Activated CD4-positive, CD25-positive, alpha-beta regulatory T cell treated with anti-CD3 and anti-CD28 coated beads, Interleukin-2, amount 50 U/mL, for 16 hours (primary cell): ENCODE results near the gene KRTAP6-2.

ENCODE experiments used
- DNase-seq: peaks from one replicate; pipeline ENCODE4 v3.0.0-alpha.2; 2020; ENCODE audit warnings: low read depth, low spot score

Gene KRTAP6-2, protein sequence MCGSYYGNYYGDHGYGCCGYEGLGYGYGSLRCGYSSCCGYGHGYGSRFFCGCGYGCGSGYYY

DNA sequence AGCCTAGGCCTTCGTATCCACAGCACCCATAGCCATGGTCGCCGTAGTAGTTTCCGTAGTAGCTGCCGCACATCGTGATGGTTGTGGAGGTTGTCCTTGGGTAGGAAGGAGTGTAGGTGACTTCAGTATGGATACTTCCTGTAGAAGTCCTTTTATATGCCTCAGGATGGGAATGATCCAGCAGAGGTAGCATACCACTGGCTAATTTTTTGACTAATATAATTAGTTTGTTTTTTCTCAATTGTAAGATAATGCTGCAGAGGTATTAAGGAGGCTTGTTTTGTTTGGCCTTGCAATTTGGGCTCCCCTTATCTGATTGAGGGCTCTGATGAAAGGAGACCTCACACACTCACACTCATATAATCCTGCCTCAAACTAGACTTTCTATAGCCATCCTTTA, at the start of gene KRTAP6-2:
TSS of gene KRTAP6-2 (minus strand) at position 101 of the 400 bp plus-strand sequence. CDS start at position 73, 28 bp downstream.
- no peak for DNase-seq

DNA sequence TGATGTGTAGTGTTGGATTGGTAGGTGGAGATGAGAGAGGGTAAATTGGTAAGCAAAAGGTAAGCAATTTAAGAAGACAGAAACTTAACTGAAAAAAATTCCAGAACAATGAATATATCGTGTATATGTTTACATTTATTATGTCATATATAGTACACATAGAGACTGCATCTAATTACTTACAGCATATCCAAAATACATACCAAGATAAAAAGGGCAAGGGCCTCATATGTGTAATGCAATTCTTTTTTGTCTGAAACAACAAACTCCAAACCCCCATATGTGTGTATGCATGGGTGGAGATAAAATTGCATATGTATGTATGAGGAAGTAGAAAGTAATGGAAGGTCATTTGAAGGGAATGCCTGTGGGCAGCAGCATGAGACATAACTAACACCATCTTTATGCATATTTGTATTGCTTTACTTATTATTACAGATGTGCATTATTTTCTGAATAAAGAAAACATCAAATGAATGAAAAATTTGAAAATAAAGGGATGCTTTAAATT, 48.3 kb upstream of the KRTAP6-2 start:
- DNase-seq = no peak

DNA sequence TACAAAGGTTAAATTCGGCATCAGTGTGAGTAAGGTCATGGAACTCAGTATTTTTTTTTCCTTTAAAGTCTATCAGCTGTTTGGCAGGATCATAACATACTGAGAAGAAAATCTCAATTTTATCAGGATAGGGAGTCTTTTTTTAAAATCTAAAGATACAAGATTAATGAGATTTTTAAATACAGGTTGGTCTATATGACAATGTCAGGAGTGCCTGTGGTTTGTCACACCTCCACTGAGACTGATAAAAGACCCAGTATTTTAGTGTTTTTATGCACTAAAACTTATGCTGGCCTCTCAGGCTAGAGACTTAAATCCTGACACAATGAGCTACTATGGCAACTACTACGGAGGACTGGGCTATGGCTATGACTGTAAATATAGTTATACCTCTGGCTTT, 43.9 kb upstream of the KRTAP6-2 start, which contains the start of gene KRTAP20-3:
TSS of gene KRTAP20-3 (plus strand) at position 301 of the 400 bp plus-strand sequence.
- no peak for DNase-seq

DNA sequence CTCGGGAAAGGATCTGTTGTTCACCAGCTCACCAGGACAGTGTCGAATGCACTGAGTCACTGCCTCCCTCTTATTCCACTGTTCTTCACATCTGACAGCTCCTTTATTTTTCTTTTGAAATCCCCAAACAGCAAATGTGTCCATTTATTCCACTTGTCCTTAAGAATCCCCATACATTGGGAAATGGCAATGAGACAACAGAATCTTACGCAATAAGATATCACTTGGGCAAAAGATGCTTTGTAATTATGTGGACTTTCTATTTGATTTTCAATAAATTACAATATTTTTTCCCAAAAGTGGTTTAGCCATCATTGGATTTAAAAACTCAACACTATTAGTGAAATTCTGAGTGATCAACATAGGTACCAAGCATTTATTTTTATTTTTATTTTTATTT, 40.0 kb upstream of the KRTAP6-2 start:
- no peak for DNase-seq

DNA sequence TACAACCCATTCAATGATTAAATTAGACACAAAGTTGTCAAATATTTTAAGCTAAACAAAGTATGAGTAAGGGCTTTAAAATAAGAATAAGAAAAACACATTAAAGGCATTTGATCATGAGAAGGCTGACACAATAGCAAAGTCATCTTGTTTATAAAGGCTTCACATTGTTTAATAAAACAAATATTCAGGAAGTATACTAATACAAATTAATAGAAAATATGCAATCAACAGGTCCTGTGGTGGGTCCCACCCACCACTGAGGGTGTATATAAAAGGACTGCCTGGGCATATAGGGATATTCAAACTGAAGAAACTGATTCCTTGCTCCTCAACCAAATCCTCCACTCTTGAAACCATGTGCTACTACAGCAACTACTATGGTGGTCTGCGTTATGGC, 36.2 kb upstream of the KRTAP6-2 start, which contains the start of gene KRTAP20-2:
TSS of gene KRTAP20-2 (plus strand) at position 301 of the 400 bp plus-strand sequence. CDS start at position 359, 58 bp downstream.
- no peak for DNase-seq

DNA sequence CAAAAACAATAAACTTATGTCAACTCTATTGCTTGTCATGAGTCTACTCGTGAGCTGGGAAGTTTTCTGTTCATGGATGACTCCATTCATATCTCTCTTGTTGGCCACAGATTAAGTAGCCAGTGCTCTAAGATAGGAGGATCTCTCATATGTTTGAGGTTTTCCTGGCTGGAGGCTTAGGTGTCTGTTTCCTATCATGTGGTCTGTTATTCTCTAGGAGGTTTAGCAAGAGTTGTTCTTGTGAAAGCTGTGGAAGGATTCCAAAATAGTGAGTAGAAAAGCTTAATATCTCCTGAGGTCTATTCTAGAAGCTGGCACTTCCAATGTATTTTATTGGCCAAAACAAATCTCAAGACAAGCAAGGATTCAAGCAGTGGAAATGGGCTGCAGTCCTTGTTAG, 30.5 kb upstream of the KRTAP6-2 start:
- no peak for DNase-seq

- DNase-seq = no peak
Measured at GRCh38 chr21:30628109-30628508, 29.4 kb upstream of the KRTAP6-2 start.

DNA sequence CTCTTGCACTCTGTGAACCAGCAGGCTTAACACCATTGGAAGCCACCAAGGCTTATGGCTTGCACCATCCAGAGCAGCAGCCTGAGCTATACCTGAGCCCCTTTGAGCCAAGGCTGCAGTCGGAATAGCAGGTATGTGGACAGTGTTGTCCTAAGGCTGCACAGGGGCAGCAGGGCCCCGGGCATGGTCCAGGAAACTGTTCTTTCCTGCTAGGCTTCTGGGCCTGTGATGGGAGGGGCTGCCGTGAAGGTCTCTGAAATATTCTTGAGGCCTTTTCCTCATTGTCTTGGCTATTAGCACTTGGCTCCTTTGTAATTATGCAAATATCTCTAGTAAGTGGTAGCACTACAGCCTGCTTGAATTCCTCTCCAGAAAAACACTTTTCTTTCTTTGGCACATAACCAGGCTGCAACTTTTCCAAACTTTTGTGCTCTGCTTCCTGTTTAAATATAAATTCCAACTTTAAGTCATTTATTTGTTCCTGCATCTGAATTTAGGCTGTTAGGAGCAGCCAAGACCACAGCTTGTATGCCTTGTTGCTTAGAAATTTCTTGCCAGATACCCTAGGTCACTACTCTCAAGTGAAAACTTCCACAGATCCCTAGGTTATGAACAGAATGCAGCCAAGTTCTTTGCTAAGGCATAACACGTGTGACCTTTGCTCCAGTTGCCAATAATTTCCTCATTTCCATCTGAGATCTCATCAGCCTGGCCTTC, 26.9 kb upstream of the KRTAP6-2 start:
- no peak for DNase-seq

- no peak for DNase-seq
Measured at GRCh38 chr21:30623362-30623761, 24.7 kb upstream of the KRTAP6-2 start.

- no peak for DNase-seq
Measured at GRCh38 chr21:30620522-30620921, 21.8 kb upstream of the KRTAP6-2 start, which contains the start of gene KRTAP20-4. Gene KRTAP20-4, plus strand, starts transcription at chr21:30620627.

DNA sequence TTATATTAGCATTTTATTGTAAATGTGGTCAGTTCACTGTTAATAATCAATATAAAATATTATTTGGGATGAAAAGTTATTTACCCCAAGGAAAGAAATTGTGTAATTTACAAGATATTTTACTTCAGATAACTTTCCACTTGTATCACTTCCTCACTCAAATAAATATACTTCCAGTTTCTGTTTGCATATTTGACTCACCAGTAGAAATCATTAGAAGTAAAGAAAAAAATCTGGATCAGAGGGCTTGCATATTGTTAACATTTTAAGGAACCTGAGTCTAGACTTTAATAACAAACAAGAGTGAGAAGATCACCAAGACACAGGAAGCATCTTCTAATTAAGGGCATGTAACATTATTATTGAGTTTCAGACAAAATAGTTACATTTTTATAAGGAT, 21.4 kb upstream of the KRTAP6-2 start:
- DNase-seq = no peak

- no peak for DNase-seq
Measured at GRCh38 chr21:30616125-30616524, 17.4 kb upstream of the KRTAP6-2 start, which contains the start of gene KRTAP20-1. Gene KRTAP20-1, plus strand, starts transcription at chr21:30616425. Its CDS starts 30 bp downstream, at chr21:30616455.

DNA sequence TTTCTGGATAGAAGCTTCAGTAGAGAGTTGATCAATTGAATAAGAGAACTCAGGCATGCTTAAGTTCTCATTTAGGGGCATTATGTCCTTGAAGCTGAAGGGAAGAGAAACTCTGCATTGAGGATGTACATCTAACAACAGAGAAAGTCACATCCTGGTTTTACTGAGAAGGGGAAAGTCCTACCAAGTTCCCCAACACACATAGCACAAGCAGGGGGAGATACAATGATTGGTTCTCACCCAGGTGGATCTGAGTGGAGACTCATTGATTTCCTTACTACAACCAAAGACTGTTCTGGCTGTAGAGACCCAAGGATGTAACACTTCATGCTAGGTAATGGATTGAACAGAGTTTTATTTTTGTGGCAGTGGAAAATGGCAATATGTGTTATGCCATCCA, 16.5 kb upstream of the KRTAP6-2 start:
- DNase-seq = no peak

DNA sequence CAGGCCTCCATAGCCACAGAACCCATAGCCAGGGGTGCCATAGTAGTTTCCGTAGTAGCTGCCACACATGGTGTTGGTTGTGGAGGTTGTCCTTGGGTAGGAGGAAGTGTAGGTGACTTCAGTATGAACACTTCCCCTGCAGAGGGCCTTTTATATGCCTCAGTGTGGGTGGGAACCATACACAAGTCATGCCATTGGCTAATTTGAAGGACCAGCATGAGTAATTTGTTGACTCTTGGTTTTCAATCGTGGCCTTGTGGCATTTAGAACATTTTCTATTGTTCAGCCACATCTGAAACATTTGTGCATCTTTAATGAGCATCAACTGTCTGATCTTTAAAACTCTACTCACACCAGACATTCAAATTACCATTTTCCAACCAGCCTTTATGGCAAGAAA, 15.1 kb upstream of the KRTAP6-2 start, which contains the start of gene KRTAP6-1:
TSS of gene KRTAP6-1 (minus strand) at position 95 of the 400 bp plus-strand sequence. CDS start at position 69, 26 bp downstream.
- DNase-seq = no peak

DNA sequence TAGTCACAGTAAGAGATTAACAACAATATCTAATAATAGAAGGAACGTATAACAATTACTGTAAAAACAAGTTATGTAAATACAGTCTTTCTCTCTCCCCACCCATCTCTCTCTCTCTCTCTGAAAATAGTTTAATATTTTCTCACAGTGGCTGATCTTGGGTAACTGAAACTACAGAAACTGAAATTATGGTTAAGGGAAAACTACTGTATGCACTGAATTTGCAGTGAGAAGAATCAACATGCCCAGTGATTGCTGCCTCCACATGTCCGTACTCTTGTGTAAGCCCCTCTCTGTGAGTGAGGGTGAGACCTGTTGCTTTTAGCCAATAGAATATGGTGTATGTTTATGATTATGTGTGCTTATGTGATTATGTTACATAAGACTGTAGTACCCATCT, 13.4 kb upstream of the KRTAP6-2 start:
- no peak for DNase-seq

- no peak for DNase-seq
Measured at GRCh38 chr21:30605968-30606367, 7.3 kb upstream of the KRTAP6-2 start.

GRCh38 chr21:30600787-30601186, 2.1 kb upstream of the KRTAP6-2 start, which contains the start of gene KRTAP22-1:
Gene KRTAP22-1, plus strand, starts transcription at chr21:30601087.
- no peak for DNase-seq

DNA sequence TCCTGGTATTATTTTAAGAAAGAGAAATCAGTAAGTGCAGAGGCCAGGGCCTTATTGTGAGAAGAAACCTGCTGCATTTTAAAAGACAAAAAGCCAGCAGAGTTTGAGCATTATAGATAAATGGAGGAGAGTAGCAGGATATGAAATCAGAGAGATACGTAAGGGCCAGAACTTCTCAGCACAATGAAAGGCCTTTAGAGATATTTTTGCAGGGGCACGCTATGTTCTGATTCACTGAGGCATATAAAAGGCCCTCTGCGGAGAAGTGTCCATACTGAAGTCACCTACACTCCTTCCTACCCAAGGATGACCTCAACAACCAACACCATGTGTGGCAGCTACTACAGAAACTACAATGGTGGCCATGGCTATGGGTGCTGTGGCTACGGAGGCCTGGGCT, 6.6 kb downstream of the KRTAP6-2 start, which contains the start of gene KRTAP6-3:
TSS of gene KRTAP6-3 (plus strand) at position 301 of the 400 bp plus-strand sequence. CDS start at position 307, 6 bp downstream.
- DNase-seq = no peak

DNA sequence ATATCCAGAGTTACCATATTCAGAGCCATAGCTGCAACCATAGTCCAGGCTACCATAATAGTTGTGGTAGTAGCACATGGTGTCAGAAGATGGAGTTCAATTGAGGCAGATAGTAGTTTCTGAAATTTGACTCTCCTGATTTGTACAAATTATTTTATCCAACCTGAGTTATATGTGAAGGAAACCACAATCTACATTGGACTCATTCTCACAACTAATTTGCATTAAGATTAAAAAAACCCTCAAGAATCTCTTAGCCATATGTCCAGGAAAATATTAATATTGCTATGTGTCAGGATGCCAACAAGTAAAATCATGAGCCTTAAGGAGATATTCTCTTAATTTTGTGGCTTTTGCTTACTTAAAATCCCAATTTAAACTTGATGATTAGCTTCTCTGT, 8.4 kb downstream of the KRTAP6-2 start, which contains the start of gene KRTAP22-2:
TSS of gene KRTAP22-2 (minus strand) at position 101 of the 400 bp plus-strand sequence.
- no peak for DNase-seq

DNA sequence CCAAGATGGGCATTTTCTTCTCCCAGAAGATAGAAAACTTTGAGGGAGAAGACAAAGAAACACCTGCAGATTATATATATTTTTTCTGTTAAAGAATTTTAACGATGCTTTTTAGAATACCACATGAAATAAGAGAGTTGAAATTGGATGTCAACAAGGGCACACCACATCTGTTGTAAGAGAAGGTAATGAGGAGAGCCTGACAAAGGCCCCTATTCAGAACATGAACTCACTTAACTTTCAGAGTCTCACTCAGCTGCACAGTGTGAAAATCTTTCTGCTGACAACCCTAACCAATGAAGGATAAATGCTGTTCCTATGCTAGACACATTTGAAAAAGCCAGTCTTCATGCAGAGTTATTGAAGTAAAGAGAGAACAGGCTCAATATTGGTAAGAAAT, 15.8 kb downstream of the KRTAP6-2 start:
- no peak for DNase-seq

DNA sequence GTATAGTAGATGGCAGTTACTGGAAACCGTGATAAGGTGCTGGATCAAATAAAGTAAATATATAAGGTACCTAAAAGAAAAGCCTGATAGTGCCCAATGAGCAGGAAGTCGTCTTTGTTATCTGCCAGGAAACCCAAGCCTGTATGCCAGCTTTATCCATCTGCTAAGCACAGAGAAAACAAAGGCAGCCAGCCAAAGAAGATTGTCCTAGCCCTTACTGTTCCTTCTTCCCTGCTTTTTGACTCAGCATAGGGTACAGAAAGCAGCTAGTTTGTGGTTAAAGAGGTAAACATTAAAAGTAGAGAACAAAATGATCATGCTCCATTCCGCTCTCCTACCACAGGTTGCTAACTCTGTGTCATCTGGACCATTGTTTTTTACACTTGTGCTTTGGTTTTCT, 18.6 kb downstream of the KRTAP6-2 start:
- DNase-seq = no peak

DNA sequence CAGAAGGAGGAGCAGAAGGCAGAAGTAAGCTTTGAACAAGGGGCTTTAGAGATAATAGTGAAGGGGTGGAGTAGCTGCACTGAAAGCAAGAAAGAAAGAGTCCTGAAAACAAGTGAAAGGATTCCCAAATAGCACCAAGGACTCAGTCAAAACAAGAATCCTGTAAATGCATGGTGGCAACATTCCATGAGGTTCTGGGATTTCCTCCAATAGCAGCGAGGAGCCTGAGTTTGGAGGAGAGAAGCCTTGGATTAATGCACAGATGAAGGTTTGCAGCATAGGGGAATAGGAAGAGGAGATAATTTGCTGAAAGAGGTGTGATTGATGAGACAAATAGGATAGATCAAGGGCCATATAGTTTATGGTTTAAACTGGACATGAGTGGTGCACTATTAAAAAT, 19.4 kb downstream of the KRTAP6-2 start:
- no peak for DNase-seq

DNA sequence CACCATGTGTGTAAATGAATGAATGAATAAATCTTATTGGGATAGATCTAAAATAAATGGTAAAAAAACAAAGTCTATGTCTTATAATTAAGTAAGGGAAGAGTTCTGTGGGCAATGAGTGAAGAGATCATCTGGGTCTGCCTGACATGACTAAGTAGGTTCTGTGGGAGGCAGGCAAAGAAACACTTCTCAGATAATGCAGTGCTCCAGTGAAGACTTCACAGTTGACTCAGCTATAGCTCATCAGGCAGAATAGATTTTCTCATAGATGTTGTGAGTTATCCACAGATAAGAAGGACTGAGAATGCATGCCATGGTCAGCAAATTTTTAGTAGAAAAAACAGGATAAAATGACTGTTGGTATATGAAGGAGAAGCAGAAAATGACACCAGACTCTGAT, 20.9 kb downstream of the KRTAP6-2 start:
- DNase-seq = no peak
